Posterior vena cava (tissue), 2 donors: ENCODE measurements around the gene TMEM9. TPM values are rescaled to one million over a fixed set of nuclear protein-coding genes. Genes with fewer than 3 reads are reported as not detected.

Experiments
- DNase-seq: peaks from one replicate; pipeline ENCODE4 v3.0.0-alpha.2; 2020; ENCODE audit warnings: low spot score
- intact Hi-C, 2 donors: fragments of 100-400 bp; cut with DNase I; formaldehyde crosslinking; loops; one replicate each; pipeline versions ENCODE4 v1.14.1 to v1.14.2; 2022 to 2023
- total RNA-seq, 2 donors: library from RNA; stranded (reverse); fragmentation: NEBNext Ultra II Directional; extraction: Animal tissue kit (Norgen Biotek cat#: 25700); gene quantifications; one replicate each; pipeline ENCODE4 v1.2.1, GENCODE V29; 2021
- donor health status: DM: yes; HTN: yes; CAD: no.
- donor health status: DM: yes; HTN: yes; CAD: no.

The TMEM9 gene
- total RNA-seq, 2 donors from 2014 or later = 35.5 to 54.9 TPM

- intact Hi-C loops = no loop called here
- no peak for DNase-seq
These were observed 4.9 kb downstream of the TMEM9 start for GRCh38 chr1:201149400-201149799.

- intact Hi-C loops = no loop called here
- no peak for DNase-seq
These were observed 6.8 kb downstream of the TMEM9 start for GRCh38 chr1:201147396-201148015.

GRCh38 chr1:201146626-201147390 is 7.5 kb downstream of the TMEM9 start:
- intact Hi-C loops = no loop called here
- peak; percentile 62 for DNase-seq

GRCh38 chr1:201145816-201146215 is 8.5 kb downstream of the TMEM9 start:
- peak; percentile 29 for DNase-seq
- intact Hi-C loops = no loop called here

- intact Hi-C loops = no loop called here
- peak; percentile 69 for DNase-seq
These were observed 9.1 kb downstream of the TMEM9 start for GRCh38 chr1:201145132-201145531.

GRCh38 chr1:201144701-201145100 is 9.6 kb downstream of the TMEM9 start:
- intact Hi-C loops = no loop called here
- DNase-seq = peak; percentile 16

GRCh38 chr1:201143726-201144635 is 10.3 kb downstream of the TMEM9 start:
- DNase-seq = peak; percentile 64
- intact Hi-C loops = no loop called here

- peak; percentile 70 for DNase-seq
- intact Hi-C loops = no loop called here
These were observed 11.2 kb downstream of the TMEM9 start for GRCh38 chr1:201142849-201143725.

- peak; percentile 89 for DNase-seq
- intact Hi-C loops = no loop called here
These were observed 12.0 kb downstream of the TMEM9 start for GRCh38 chr1:201142011-201142848.

GRCh38 chr1:201141418-201141817 is 12.9 kb downstream of the TMEM9 start:
- peak; percentile 44 for DNase-seq
- intact Hi-C loops = no loop called here

GRCh38 chr1:201140941-201141260 is 13.4 kb downstream of the TMEM9 start:
- peak; percentile 20 for DNase-seq
- intact Hi-C loops = no loop called here

GRCh38 chr1:201140235-201140940 is 13.9 kb downstream of the TMEM9 start:
- peak; percentile 43 for DNase-seq
- intact Hi-C loops = no loop called here

- DNase-seq = peak; percentile 55
- intact Hi-C loops = no loop called here
These were observed 14.5 kb downstream of the TMEM9 start for GRCh38 chr1:201139756-201140155.

GRCh38 chr1:201139306-201139705 is 15.0 kb downstream of the TMEM9 start:
- no peak for DNase-seq

GRCh38 chr1:201138311-201138840 is 15.9 kb downstream of the TMEM9 start:
- intact Hi-C loops = no loop called here
- DNase-seq = peak; percentile 17

More at GRCh38 chr1:201139306-201139705, 15.0 kb downstream of the TMEM9 start:
- intact Hi-C loops = no loop called here

GRCh38 chr1:201137579-201138310 is 16.5 kb downstream of the TMEM9 start:
- intact Hi-C loops = no loop called here

GRCh38 chr1:201137024-201137392 is 17.3 kb downstream of the TMEM9 start:
- DNase-seq = peak; percentile 70
- intact Hi-C loops = no loop called here

More at GRCh38 chr1:201137579-201138310, 16.5 kb downstream of the TMEM9 start:
- peak; percentile 92 for DNase-seq
